KOPT-K1 (cell line): ENCODE measurements around the gene ASL.
"Not testable (repeated sequence)": the region's sequence is repeated elsewhere in the genome, so short reads cannot be mapped to it uniquely, and the experiment has no call there.

Source experiments
- H3K27ac ChIP-seq: fragments of 200-600 bp; sonication (generic); 2 replicates; pipeline ENCODE4 v1.5.1; 2016; ENCODE audit warnings: antibody characterized with exemption, mild to moderate bottlenecking, low read depth, low read length; ENCODE audit not compliant: poor library complexity, severe bottlenecking
- H3K36me3 ChIP-seq: fragments of 200-600 bp; sonication (generic); 2 replicates; pipeline ENCODE4 v1.5.1; 2017; ENCODE audit warnings: antibody characterized with exemption, mild to moderate bottlenecking, low read length, moderate library complexity; ENCODE audit not compliant: insufficient read depth
- H3K9me3 ChIP-seq: fragments of 200-600 bp; sonication (generic); 2 replicates; pipeline ENCODE4 v1.5.1; 2017; ENCODE audit warnings: antibody characterized with exemption, low read length, mild to moderate bottlenecking; ENCODE audit not compliant: insufficient read depth, poor library complexity, severe bottlenecking

The ASL gene

DNA sequence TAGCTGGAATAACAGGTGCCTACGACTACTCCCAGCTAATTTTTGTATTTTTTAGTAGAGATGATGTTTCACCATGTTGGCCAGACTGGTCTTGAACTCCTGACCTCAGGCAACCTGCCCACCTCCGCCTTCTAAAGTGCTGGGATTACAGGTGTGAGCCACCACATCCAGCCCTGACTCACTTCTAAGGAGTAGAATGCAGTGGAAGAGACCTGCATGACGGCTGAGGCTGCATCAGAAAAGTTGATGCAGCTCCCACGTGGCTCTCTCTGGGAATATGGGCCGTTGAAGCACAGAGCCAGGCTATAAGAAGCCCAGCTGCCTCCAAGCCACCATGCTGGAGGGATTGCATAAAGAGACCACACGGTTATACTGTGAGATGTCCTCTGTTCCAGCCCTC is 21.6 kb upstream of the ASL start:
- Histone ChIP-seq H3K27ac (no peak overlapping the region), H3K36me3 (no peaks in the 10 kb centered on the region), H3K9me3 (no peaks in the 10 kb centered on the region)

DNA sequence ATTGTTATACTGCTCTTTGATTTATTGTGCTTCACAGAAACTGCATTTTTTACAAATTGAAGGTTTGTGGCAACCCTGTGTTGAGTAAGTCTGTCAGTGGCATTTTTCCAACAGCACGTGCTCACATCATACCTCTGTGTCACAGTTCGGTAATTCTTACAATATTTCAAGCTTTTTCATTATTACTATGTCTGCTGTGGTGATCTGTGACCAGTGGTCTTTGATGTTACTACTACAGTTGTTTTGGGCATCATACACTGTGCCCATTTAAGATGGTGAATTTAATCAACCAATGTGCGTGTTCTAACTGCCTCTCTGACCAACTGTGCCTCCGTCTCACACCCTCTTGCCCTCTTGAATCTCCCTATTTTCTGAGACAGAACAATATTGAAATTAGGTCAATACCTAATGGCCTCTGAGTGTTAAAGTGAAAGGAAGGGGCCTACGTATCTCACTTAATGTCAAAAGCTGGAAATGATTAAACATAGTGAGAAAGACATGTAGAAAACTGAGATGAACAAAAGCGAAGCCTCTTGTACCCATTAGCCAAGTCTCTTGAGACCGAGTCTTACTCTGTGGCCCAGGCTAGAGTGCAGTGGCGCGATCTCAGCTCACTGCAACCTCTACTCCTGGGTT is 20.2 kb upstream of the ASL start:
- no peak overlapping the region for H3K27ac ChIP-seq
- no peaks in the 10 kb centered on the region for H3K36me3 ChIP-seq
- no peaks in the 10 kb centered on the region for H3K9me3 ChIP-seq

DNA sequence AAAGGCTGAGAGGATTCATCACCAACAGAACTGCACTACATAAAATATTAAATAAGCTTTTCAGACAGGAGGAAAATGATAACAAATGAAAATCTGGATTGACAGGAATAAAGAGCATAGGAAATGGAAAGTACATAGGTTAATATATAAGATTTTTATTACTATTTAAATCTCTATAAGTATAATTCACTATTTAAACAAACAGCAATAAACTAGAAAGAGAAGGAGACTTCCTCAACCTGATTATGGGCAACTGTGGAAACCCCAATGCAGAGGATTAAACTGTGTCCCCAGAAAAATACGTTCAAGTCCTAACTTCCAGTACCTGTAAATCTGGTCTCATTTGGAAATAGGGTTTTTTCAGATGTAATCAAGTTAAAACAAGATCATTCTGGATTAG is 14.8 kb upstream of the ASL start:
- no peak overlapping the region for H3K27ac ChIP-seq

DNA sequence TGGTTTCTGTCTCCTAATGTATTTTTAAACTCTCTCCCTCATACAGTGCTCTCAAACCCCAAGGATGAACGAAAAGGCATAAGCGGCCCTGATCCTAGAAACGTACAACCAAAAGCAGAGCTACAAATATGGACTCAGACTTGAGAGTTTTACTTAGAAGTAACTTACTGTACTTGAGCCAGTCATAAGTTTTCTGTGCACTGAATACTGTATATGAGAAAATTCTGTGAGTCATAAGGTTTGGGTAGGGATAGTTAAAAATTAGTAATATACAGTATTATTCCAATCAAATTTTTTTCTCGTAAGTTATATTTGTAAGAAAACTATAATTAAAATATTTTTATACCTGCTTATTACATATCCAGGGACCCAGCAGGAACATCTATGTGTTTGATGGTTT is 5.9 kb upstream of the ASL start:
- H3K36me3 ChIP-seq: no peaks in the 10 kb centered on the region
- no peak overlapping the region for H3K27ac ChIP-seq
- peaks cover 10% of the 10 kb centered on the region for H3K9me3 ChIP-seq

More for the DNA sequence above, 14.8 kb upstream of the ASL start:
- Histone ChIP-seq H3K36me3 (no peaks in the 10 kb centered on the region), H3K9me3 (no peaks in the 10 kb centered on the region)

DNA sequence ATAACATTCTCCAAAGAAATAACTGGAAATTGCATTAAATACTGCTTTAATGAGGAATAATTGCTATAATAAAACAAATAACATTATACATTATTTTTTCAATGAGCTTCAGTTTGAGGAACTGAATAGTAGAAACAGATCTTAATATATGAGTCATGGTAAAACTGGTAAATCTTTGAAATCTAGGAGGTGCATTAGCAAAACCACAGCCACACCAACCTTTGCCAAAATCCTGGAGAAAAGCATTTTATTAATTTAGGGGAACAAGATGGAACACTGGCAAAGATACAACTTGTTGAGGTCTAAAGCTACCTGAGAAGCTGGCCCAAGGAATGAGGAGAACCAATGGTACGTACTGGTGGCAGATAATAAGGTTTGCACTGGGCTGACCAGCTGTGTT is 5.4 kb upstream of the ASL start:
- no peaks in the 10 kb centered on the region for H3K36me3 ChIP-seq
- H3K9me3 ChIP-seq: peaks cover 10% of the 10 kb centered on the region
- H3K27ac ChIP-seq: no peak overlapping the region

DNA sequence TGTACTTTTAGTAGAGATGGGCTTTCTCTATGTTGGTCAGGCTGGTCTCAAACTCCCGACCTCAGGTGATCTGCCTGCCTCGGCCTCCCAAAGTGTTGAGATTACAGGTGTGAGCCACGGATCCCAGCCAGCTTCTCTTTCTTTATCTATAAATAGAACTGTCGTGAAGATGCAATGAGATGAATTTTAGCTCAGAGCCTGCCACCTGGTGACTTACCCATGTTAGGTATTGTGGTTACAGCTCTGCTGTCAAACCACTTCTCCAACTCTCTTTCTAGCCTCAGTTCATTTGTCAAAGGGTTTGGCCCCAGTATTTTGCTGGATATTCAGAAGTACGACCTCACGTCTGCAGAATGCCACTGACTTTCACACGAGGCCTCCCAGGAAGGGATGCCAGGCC is 3.4 kb upstream of the ASL start:
- not testable (repeated sequence) for H3K36me3 ChIP-seq, H3K27ac ChIP-seq
- peaks cover 10% of the 10 kb centered on the region for H3K9me3 ChIP-seq

DNA sequence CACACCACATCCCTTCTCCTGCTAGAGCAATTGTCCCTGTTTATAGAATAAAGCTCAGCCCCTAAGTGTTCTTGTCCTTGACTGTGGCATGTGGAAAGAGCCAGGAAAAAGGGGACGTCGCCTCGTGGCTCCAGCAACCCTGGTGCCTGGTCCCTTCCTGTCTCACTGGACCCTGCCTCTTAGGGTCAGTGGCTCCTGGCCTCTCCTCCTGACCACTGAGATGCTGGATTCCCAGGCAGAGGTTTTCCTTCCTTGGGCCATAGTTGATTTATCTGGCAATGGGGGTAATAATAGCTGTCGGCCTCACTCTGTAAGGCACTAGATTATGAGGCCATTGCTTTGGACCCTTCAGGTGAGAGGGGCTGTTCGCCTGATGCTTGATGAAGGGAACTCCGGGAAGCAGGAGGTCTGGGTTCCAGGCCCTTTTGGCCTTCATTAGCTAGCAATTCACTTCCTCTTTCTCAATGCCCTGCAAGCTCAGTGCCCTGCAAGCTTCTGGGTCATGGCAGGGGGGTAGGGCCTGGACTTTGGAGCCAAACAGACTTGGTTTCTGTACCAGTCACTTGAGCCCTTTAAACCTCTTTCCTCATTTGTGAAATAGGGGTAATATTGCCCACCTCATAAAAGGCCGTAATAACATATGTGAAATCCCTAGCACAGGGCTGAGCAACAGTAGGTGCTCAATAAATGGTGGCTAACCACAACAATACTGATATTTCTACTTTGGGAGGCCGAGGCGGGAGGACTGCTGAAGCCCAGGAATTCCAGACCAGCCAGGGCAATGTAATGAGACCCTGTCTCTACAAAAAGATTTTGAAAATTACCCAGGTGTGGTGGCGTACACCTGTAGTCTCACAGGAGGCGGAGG is 1.1 kb downstream of the ASL start:
- Histone ChIP-seq H3K9me3 (no peaks in the 10 kb centered on the region), H3K27ac (no peak overlapping the region), H3K36me3 (no peaks in the 10 kb centered on the region)

DNA sequence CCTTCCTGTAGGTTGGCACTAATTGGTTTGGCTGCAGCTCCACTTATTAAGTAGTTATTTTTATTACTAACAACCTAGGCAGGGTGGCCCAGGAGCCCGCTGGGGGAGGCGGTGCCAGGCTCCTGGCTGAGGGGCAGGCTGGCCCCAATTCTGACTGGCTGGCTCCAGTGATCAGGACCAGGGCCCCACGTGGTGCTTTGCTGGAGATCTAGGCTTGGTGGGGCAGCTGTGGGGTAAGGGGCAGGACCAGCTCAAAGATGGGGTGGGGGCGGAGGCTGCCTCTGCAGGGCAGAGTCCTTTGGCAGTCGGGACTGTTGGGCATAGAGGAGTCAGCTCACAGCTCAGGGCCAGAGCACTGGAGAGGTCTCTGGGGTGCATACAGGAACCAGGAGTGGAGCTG is 2.4 kb downstream of the ASL start:
- H3K9me3 ChIP-seq: no peaks in the 10 kb centered on the region
- no peak overlapping the region for H3K27ac ChIP-seq
- H3K36me3 ChIP-seq: no peaks in the 10 kb centered on the region

DNA sequence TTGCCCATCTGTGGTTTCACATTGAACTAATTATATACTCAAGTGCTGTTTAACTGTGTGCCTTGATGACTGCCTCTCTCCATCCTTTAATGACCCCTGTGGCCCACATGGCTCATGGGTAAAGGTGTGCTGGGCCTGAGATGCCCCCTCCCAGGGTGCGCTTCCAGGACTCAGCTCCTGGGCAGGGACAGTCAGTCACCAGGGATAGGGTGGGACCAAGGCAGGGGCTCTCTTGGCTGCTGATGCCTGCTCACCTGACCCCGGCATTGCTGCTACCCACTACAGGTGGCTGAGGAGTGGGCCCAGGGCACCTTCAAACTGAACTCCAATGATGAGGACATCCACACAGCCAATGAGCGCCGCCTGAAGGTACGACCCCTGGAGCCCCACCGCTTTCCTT is 6.5 kb downstream of the ASL start:
- Histone ChIP-seq H3K27ac (no peak overlapping the region), H3K36me3 (no peaks in the 10 kb centered on the region), H3K9me3 (no peaks in the 10 kb centered on the region)

DNA sequence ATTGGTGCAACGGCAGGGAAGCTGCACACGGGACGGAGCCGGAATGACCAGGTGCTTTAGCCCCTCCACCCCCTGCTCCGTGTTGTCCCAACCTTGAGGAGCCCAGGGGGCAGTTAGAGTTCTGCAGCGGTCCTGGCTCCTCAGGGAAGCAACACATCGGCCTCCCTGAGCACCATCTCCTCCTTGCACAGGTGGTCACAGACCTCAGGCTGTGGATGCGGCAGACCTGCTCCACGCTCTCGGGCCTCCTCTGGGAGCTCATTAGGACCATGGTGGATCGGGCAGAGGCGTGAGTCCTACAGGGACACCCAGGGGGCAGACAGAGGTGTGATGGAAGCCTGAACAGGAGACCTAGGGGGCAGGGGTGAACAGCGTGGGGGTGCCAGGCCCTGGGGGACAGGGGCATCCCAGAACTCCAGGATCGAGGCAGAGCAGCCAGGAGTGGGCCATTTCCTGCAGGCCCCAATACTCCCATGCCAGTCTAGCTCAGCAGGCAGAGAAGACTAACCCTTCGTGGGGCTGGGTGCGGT is 7.3 kb downstream of the ASL start:
- H3K27ac ChIP-seq: no peak overlapping the region
- H3K36me3 ChIP-seq: no peaks in the 10 kb centered on the region

DNA sequence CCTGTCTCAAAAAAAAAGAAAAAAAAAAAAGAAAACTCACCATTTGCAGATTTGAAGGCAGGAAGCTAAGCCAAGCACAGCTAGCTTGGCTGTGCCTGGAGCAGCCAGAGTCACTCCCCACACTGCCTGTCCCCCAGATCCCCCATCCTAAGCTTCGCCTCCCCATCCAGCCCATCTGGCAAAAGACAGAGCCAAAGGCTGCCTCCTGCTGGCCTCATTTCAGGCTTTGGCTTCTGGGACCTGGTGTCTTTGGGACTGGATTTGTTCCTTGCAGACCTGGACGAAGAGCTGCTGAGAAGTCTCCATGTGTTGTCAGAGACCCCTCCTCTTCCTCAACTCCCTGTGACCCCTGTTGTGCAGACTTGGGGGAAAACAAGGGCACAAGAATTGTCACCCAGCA is 8.1 kb downstream of the ASL start:
- no peaks in the 10 kb centered on the region for H3K36me3 ChIP-seq
- no peaks in the 10 kb centered on the region for H3K9me3 ChIP-seq
- no peak overlapping the region for H3K27ac ChIP-seq

More for the DNA sequence above, 7.3 kb downstream of the ASL start:
- no peaks in the 10 kb centered on the region for H3K9me3 ChIP-seq

DNA sequence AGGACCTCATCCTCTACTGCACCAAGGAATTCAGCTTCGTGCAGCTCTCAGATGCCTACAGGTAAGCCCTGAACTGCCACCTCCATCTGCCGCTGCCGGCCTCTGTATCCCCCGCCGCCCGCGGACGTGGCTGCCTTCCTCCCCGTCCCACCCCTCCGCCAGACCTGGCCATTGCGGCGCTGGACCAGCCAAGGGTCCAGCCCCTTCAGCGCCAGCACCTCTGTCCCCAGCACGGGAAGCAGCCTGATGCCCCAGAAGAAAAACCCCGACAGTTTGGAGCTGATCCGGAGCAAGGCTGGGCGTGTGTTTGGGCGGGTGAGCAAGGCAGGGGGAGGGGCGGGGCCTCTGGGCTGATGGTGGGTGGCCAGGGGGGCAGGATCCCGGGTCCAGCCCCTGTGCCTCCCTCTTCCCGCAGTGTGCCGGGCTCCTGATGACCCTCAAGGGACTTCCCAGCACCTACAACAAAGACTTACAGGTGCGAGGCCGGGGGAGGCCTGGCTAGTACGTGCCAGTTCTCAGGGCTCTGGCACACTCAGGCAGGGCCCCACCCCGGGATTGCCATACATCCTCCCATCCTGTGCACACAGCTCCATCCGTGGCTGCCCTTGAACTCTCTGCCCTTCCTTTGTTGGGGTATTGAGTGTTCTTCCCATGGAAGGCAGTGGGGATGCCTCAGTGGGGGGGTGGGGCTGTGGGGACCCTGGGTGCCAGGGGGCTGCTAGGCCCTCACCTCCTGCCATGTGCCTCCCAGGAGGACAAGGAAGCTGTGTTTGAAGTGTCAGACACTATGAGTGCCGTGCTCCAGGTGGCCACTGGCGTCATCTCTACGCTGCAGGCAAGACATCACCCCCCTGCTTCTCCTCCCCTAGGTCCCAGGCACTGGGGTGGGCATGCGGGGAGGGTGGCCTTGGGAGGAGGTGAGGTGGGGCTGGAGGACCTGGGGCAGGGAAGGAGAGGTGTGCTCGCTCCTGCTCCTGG is 13.5 kb downstream of the ASL start:
- H3K36me3 ChIP-seq: no peaks in the 10 kb centered on the region
- H3K27ac ChIP-seq: no peak overlapping the region
- H3K9me3 ChIP-seq: no peaks in the 10 kb centered on the region

DNA sequence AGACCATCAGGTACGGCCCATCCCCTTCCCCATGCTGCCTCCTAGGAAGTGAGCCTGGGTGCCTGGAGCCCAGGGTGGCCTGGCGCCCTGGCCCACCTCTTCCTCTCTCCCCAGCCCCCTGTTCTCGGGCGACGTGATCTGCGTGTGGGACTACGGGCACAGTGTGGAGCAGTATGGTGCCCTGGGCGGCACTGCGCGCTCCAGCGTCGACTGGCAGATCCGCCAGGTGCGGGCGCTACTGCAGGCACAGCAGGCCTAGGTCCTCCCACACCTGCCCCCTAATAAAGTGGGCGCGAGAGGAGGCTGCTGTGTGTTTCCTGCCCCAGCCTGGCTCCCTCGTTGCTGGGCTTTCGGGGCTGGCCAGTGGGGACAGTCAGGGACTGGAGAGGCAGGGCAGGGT is 17.0 kb downstream of the ASL start:
- H3K27ac ChIP-seq: no peak overlapping the region
- no peaks in the 10 kb centered on the region for H3K36me3 ChIP-seq
- H3K9me3 ChIP-seq: no peaks in the 10 kb centered on the region

DNA sequence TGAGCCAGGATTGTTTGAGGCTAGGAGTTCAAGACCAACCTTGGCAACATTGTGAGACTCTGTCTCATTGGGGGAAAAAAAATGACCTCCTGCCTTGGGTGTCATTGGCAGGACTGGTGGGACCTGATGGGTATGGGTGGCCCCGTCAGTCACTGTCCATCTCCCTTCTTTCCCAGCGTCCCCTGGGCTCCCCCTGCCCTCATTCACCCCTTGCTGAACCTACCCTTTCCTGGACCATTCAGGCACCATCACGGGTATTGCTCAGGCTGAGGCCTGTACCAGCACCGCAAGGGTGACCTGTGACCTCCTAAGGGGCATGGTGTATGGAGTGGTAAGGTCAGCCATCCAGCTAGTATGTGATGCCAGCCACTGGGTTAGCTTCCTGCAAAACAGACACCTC is 19.4 kb downstream of the ASL start:
- no peaks in the 10 kb centered on the region for H3K9me3 ChIP-seq

DNA sequence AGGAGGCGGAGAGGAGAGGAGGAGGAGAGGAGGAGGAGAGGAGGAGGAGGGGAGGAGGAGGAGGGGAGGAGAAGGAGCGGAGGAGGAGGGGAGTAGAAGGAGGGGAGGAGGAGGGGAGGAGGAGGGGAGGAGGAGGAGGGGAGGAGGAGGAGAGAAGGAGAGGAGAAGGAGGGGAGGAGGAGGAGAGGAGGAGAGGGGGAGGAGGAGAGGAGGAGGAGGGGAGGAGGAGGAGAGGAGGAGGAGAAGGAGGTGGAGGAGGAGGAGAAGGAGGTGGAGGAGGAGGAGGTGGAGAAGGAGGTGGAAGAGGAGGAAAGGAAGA is 23.6 kb downstream of the ASL start:
- Histone ChIP-seq H3K27ac (no peak overlapping the region), H3K36me3 (no peaks in the 10 kb centered on the region)

More for the DNA sequence above, 19.4 kb downstream of the ASL start:
- Histone ChIP-seq H3K27ac (no peak overlapping the region), H3K36me3 (no peaks in the 10 kb centered on the region)

More for the DNA sequence above, 23.6 kb downstream of the ASL start:
- no peaks in the 10 kb centered on the region for H3K9me3 ChIP-seq
